ENCODE results near the gene ST14.

The ST14 gene

GRCh38 chr11:130159657-130160497, at the start of gene ST14:
ST14 (plus strand) TSS chr11:130159782; CDS start chr11:130159980, 198 bp downstream.
- no peak for DNase-seq

- DNase-seq, result no peak
Measured at GRCh38 chr11:130110339-130111108, 49.1 kb upstream of the ST14 start.

GRCh38 chr11:130112071-130112830, 47.3 kb upstream of the ST14 start:
- DNase-seq, result no peak

DNA sequence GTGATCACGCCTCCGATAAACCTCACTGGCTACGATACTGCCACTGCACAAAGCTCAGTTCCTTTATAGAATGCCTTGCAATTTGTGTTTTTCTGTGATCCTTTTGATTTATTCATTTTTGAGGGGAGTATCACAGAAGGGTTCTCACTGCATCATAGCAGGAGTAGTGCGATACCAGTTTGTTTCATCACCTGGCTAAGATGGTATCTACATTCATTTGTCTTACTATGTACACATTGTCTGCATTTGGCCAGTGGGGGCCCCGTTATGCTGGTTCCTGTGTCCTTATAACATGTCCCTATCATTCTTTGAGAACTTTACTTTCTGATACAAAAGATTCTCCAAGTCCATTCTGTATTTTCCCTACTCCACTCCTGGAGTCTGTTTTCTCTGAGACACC, 45.3 kb upstream of the ST14 start:
- DNase-seq, result no peak

GRCh38 chr11:130114726-130115125, 44.9 kb upstream of the ST14 start:
- DNase-seq, result no peak

- DNase-seq, result no peak
Measured at GRCh38 chr11:130115218-130115617, 44.4 kb upstream of the ST14 start.

GRCh38 chr11:130118165-130118564, 41.4 kb upstream of the ST14 start:
- DNase-seq, result no peak

DNA sequence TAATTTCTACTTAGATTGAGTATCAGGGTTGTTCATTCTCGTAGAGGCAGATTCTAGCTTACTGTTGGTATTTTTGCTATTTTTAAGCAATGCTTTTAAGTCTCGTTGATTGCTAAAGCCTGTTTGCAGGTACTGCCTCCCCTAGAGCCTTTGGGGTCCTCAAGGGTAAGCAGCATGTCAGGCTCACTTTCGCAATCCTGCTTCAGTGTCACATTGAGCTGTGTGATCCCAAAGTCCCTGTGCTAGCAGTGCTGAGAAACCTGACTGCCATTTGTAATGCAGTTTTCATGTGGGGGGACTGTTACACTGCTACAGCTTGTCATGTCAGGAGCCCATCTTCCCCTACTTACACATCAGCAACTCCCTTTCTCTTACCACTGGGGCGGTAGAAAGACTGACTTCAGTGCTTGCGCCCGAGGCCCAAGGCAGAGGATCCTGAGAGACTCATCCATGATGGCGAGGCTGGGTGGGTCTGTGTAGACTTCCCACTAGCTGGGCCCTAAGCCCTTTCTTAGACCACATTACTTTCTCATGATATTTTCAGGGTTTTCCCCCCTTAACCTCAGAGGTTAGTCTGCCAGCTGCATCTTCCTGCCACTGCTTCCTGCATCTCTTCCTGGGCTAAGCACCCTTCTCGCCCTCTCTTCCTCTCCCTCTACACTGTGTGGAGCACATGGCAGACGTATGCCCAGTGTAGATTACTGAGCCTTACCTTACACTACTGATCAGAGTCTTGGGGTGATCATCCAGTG, 40.8 kb upstream of the ST14 start:
- no peak for DNase-seq

GRCh38 chr11:130120045-130120444, 39.5 kb upstream of the ST14 start:
- no peak for DNase-seq

DNA sequence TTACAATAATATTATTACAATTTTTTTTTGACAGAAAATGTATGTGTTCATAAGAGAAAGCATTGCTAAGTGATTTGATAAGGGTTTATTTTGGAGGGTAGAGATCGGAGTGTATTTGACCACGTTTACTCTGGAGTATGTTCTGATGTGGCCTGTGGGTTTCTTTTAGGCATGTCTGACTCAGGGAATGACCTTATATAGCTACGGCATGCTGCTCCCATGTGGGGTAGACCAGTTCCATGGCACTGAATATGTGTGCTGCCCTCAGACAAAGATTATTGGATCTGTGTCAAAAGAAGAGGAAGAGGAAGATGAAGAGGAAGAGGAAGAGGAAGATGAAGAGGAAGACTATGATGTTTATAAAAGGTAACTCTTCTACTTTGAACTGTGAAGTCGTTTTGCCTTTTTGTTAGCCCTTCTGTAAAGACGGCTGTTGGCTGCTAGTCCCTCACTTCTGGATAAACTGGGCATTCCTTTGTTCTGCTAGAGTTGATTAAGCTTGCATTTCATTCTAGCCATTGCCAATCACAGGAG, 38.1 kb upstream of the ST14 start:
- DNase-seq, result no peak

DNA sequence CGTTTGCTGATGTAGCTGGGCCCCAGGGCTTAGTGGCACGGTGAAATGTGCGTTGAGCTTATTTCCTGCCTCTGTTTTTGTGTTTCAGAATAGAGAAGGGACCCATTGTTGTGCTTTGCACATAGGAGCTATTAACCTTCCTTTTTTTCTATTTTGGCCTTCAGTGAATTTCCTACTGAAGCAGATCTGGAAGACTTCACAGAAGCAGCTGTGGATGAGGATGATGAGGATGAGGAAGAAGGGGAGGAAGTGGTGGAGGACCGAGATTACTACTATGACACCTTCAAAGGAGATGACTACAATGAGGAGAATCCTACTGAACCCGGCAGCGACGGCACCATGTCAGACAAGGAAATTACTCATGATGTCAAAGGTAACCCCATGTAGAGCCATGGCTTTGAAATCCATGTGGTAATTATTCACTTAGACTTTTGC, 37.4 kb upstream of the ST14 start:
- DNase-seq, result no peak

- DNase-seq, result no peak
Measured at GRCh38 chr11:130123414-130124040, 36.1 kb upstream of the ST14 start.

- no peak for DNase-seq
Measured at GRCh38 chr11:130124096-130124495, 35.5 kb upstream of the ST14 start.

GRCh38 chr11:130125638-130126037, 33.9 kb upstream of the ST14 start:
- DNase-seq, result no peak

GRCh38 chr11:130126516-130126915, 33.1 kb upstream of the ST14 start:
- no peak for DNase-seq

- DNase-seq, result no peak
Measured at GRCh38 chr11:130127509-130127908, 32.1 kb upstream of the ST14 start.

DNA sequence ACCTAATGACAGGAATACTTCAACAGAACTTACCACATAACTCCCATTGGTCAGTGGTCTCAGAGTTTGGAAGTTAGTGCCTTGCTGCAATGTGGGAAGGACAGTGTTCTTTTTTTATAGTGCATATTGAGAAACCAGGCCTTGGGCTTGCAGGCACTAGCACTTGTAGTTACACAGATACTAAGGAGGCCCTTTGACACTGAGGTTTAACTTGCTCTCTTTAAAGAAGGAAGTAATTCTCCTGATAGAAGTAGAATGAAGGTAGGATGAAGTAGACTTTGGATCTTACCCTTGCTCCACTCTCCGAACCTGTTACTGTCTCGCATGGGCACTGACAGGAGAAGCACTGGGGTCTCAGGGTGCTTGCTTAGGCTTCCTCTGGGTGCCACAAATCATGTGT, 31.0 kb upstream of the ST14 start:
- DNase-seq, result no peak

DNA sequence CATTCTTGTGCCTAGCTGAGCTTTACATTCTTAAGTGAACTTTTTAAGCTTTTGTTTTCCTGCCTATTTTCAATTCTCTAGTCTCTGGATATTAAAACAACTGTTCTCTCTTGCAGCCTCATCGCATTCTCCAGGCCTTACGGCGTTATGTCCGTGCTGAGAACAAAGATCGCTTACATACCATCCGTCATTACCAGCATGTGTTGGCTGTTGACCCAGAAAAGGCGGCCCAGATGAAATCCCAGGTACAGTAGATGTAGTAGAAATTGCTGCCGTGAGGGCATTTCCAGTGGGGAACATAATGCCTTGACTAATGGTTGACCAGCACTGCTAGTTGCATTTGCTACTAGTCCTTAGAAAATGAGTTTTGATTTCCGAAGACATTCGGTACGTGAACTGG, 29.7 kb upstream of the ST14 start:
- DNase-seq, result no peak

GRCh38 chr11:130131961-130132850, 27.4 kb upstream of the ST14 start:
- DNase-seq, result no peak

DNA sequence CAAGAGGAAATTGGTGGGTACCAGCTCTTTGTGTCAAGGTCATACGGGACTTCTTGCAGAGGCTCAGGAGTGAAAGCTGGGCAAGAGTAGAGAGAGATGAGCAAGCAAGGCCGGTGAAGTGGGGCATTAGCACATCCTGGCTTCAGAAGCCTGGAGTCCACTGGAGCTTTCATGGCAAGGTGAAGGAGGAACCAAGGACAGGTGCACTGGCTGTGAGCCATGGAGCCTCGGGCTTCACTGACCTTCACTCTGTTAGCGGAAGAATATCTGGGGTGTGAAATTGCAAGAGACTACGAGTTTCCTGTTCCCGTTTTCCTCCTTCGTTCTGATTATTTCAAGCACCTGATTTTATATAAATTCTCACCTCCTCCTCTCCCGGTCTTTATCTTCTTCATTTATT, 25.9 kb upstream of the ST14 start:
- no peak for DNase-seq

DNA sequence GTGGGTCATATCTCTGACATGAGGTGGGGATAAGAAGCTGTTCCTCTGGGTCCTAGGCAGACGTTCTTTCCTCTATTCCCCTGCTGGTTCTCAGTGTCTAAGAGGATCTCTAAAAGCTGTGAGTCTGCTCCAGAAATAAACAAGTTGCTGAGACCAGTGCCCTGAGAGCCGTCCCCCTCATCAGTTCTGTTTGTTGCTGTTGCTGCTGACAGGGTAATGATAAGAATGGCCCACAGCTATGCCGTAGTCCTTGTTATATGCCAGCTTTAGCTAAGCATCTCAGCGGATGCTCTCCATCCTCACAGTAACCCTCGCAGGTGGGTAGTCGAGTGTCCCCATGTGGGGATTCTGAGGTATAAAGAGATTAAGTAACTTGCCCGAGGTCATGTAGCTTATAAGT, 23.5 kb upstream of the ST14 start:
- DNase-seq, result no peak
